H1 (cell line): Measurements from ENCODE around the gene HOMER1. TPM values are rescaled to one million over a fixed set of nuclear protein-coding genes. Genes with fewer than 3 reads are reported as not detected.

ENCODE experiments used
- CEBPB ChIP-seq: IDR thresholded peaks from 2 replicates; pipeline ENCODE4 v1.6.1; 2012; ENCODE audit warnings: low read depth, low read length
- CHD7 ChIP-seq: fragments of 300-600 bp; sonication (generic); IDR thresholded peaks from 2 replicates; pipeline ENCODE4 v1.7.1; 2012; ENCODE audit warnings: low read length, moderate library complexity, mild to moderate bottlenecking, inconsistent platforms; ENCODE audit not compliant: insufficient replicate concordance
- FOSL1 ChIP-seq: IDR thresholded peaks from 2 replicates; pipeline ENCODE4 v1.6.1; 2011; ENCODE audit warnings: mild to moderate bottlenecking, low read depth, low read length, moderate library complexity; ENCODE audit not compliant: insufficient read depth
- RFX5 ChIP-seq: IDR thresholded peaks from 2 replicates; pipeline ENCODE4 v1.6.1; 2011; ENCODE audit warnings: low read depth, low read length, improper control_type of control experiment, borderline replicate concordance
- SIN3A ChIP-seq, 2 experiments: IDR thresholded peaks in 1 of 2; conservative IDR thresholded peaks in 1 of 2; 2 replicates each; pipeline ENCODE4 v1.6.1; 2011 to 2012; ENCODE audit warnings: low read length in 2 of 2, improper control_type of control experiment in 1 of 2, low read depth in 1 of 2, mild to moderate bottlenecking in 1 of 2
- TAF1 ChIP-seq: IDR thresholded peaks from 2 replicates; pipeline ENCODE4 v1.6.1; 2011; ENCODE audit warnings: mild to moderate bottlenecking, low read depth, low read length
- TAF7 ChIP-seq: optimal IDR thresholded peaks from 2 replicates; pipeline ENCODE3; 2011; ENCODE audit warnings: low read depth, mild to moderate bottlenecking, inconsistent platforms, low read length, moderate library complexity, borderline replicate concordance
- polyA plus RNA-seq, 7 experiments: library from polyadenylated mRNA; depleted of rRNA in 3 of 7; stranded (reverse) in 5 of 7; unstranded in 2 of 7; fragments of >200 nt in 5 of 7; fragments of 200-250 nt in 2 of 7; gene quantifications; 1 replicate in 5 of 7; 2 replicates in 1 of 7; 4 replicates in 1 of 7; pipeline versions ENCODE4 v1.2.1 to v1.2.3, GENCODE V29; 2011 to 2013; ENCODE audit warnings: missing spikeins in 2 of 7, mixed read lengths in 2 of 7
- total RNA-seq: library from RNA; stranded (reverse); fragmentation: NEBNext Ultra II Directional; extraction: Animal tissue kit (Norgen Biotek cat#: 25700); gene quantifications from 2 replicates; pipeline ENCODE4 v1.2.1, GENCODE V29; 2021

The HOMER1 gene
- total and polyA plus RNA-seq, 2 of the 8 experiments (the other 6 are each of a cell fraction or from before 2014, with no cell fraction given): 6.4 to 57.9 TPM

- TF ChIP-seq CHD7 (no peak), TAF1 (no peak), CEBPB (no peak), TAF7 (no peak), SIN3A (conservative IDR thresholded peaks at IDR 0.05 in 1 of 2, IDR thresholded peaks at IDR 0.05 in 1 of 2; ENCODE audit: low read depth in 1 of 2, low read length in 2 of 2) (no peak), FOSL1 (no peak), RFX5 (no peak)
- TF ChIP-seq, all 59 proteins: peak for 0
Measured at GRCh38 chr5:79544131-79544530, 30.2 kb upstream of the HOMER1 start (continued).
